ENCODE measurements around the gene BAG3. TPM values are rescaled to one million over a fixed set of nuclear protein-coding genes. Genes with fewer than 3 reads are reported as not detected.

The BAG3 gene
- total and polyA plus RNA-seq, 2 of the 8 experiments (the other 6 are each of a cell fraction or from before 2014, with no cell fraction given), result 3.5 to 13.3 TPM

- Histone ChIP-seq H2BK5ac (ENCODE audit: low read depth, low read length) (no peak overlapping the region), H3K18ac (ENCODE audit: extremely low read depth, low read length) (no peak overlapping the region; the same call in 1 of the 2 replicates), H3K27ac (ENCODE audit: low read depth, low read length) (no peak overlapping the region), H4K91ac (replicated peaks; ENCODE audit: insufficient read length, low read length) (no peak overlapping the region), H2BK15ac (ENCODE audit: low read length) (no peak overlapping the region), H2AK5ac (ENCODE audit: low read depth, low read length) (no peak overlapping the region), H3K79me2 (ENCODE audit: control insufficient read depth in 1 of 2, insufficient read depth in 2 of 2, low read length in 2 of 2) (no peaks in the 10 kb centered on the region), H2BK120ac (replicated peaks; ENCODE audit: low read depth, low read length) (no peak overlapping the region), H3K4me2 (ENCODE audit: insufficient read depth in 1 of 2, low read depth in 2 of 2, low read length in 2 of 2) (peak overlapping the region; percentile 19 to 24; a peak in 2 of 4 replicates), H2BK20ac (ENCODE audit: low read length) (no peak overlapping the region), H3K4me3 (ENCODE audit: extremely low read depth in 1 of 4, insufficient read depth in 2 of 4, low read depth in 3 of 4, low read length in 4 of 4) (no peak overlapping the region; a peak in 1 of 8 replicates), H3K27me3 (replicated peaks in 1 of 4; ENCODE audit: control insufficient read depth in 3 of 4, extremely low read depth in 1 of 4, insufficient read depth in 3 of 4, low read length in 3 of 4) (no peaks in the 10 kb centered on the region), H3K4me1 (replicated peaks in 1 of 4; ENCODE audit: control insufficient read depth in 3 of 4, insufficient read depth in 4 of 4, low read length in 3 of 4) (peaks cover 0 to 6% (median 4%) of the 10 kb centered on the region in 4 experiments; a peak in 4 of 7 replicates), H2AFZ (ENCODE audit: low read length) (peak overlapping the region; percentile 93; the same call in 1 of the 2 replicates), H3K79me1 (ENCODE audit: low read depth, low read length) (no peaks in the 10 kb centered on the region), H3K14ac (ENCODE audit: insufficient read length) (no peak overlapping the region), H3K36me3 (ENCODE audit: control insufficient read depth in 2 of 4, insufficient read depth in 4 of 4, low read length in 3 of 4) (0 out of 8 replicates have a peak, but pooled peaks cover 0 to 3% (median 0%) of the 10 kb centered on the region in 4 experiments), H2BK12ac (ENCODE audit: low read depth, low read length) (0 out of 2 replicates have a peak overlapping the region, but pooled peaks have one; percentile 7), H3K23ac (ENCODE audit: insufficient read length) (no peak overlapping the region), H3K23me2 (ENCODE audit: low read depth, low read length) (no peaks in the 10 kb centered on the region), H3K56ac (replicated peaks; ENCODE audit: insufficient read length, low read depth, low read length) (no peak overlapping the region), H4K20me1 (replicated peaks in 1 of 2; ENCODE audit: control insufficient read depth in 1 of 2, insufficient read depth in 2 of 2, low read length in 2 of 2) (no peaks in the 10 kb centered on the region), H3K9me3 (ENCODE audit: insufficient read depth in 2 of 2, low read depth in 1 of 2, low read length in 1 of 2) (peaks cover 0 to 7% of the 10 kb centered on the region in 2 experiments; a peak in 2 of 4 replicates), H4K8ac (ENCODE audit: extremely low read depth, insufficient read depth, low read length) (no peak overlapping the region), H3K9ac (replicated peaks in 1 of 4; ENCODE audit: extremely low read depth in 1 of 4, low read depth in 3 of 4, low read length in 3 of 4) (no peak overlapping the region), H3K4ac (replicated peaks; ENCODE audit: insufficient read length, low read depth, low read length) (no peak overlapping the region), H4K5ac (ENCODE audit: insufficient read length, low read depth, low read length) (no peak overlapping the region)
- TF ChIP-seq TAF1 (IDR thresholded peaks at IDR 0.05; ENCODE audit: low read depth, low read length), result no peak
- TF ChIP-seq POU5F1 (IDR thresholded peaks at IDR 0.05; ENCODE audit: low read depth, low read length), result no peak
- no peak for TF ChIP-seq CEBPB (IDR thresholded peaks at IDR 0.05; ENCODE audit: low read depth, low read length)
- no peak for TF ChIP-seq CHD1 (IDR thresholded peaks at IDR 0.05; ENCODE audit: low read depth, low read length)
- no peak for TF ChIP-seq SP2 (IDR thresholded peaks at IDR 0.05; ENCODE audit: low read length)
- no peak for TF ChIP-seq EZH2 (IDR thresholded peaks at IDR 0.05; ENCODE audit: low read depth, low read length, severe bottlenecking)
- WGBS, 2 experiments (ENCODE audit: extremely low coverage in 1 of 2, insufficient coverage in 1 of 2, insufficient read length in 1 of 2, insufficient replicate concordance in 2 of 2, low coverage in 1 of 2, low lambda C conversion rate in 2 of 2, missing lambda C conversion rate in 1 of 2), result 65% methylated on average over 7 of the region's 7 CpGs; no CpG with 5 or more reads in 1 of the 2 experiments
- CTCF ChIA-PET (ENCODE audit: partially characterized antibody), result interaction anchor here (1.1 to 1.4 kb wide), 5 partner anchors 15 to 158 kb away, joined by 3 to 8 read pairs (median 4); no protein-coding TSS in a partner anchor
- FAIRE-seq (no peak), DNase-seq (ENCODE audit: low read depth in 1 of 2, low spot score in 2 of 2) (no peak)
- POLR2A ChIA-PET (ENCODE audit: partially characterized antibody), result interaction anchor here (1.4 to 2.5 kb wide), 2 partner anchors 12 to 14 kb away, joined by 4 to 7 read pairs; no protein-coding TSS in a partner anchor
These were observed 50.7 kb downstream of the BAG3 start for GRCh38 chr10:119701861-119702260.

Measured in H1 (cell line).